Measurements from ENCODE around the gene PHPT1. TPM values are rescaled to one million over a fixed set of nuclear protein-coding genes. Genes with fewer than 3 reads are reported as not detected.
A peak's percentile ranks its signal among the peaks of the same experiment; 100 is the strongest.
"Not testable (repeated sequence)": the region's sequence is repeated elsewhere in the genome, so short reads cannot be mapped to it uniquely, and the experiment has no call there.

Gene PHPT1
- total RNA-seq, 1 experiment from 2014 or later = 132 TPM

DNA sequence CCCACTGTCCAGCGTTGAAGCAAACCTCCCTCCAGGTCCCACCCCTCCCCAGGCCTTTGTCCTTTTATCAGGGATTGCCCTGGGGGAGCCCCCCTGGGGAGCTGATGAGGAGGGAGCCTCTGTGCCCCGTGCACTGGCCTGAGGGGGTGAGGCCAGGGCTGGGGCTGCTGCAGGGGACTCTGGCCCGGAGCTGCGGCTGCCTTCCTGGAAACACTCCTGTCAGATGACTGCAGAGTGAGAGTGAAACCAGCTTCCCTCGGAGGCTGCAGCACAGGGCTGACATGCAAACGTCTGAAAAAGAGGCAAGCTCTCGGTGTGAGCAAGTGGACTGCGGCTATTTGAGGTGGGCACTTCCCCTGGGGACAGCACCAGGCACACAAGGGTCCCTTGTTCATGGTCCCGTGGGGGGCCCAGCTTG is 32.5 kb downstream of the PHPT1 start:
- DNase-seq (ENCODE audit: extremely low read depth, low read depth) = no peak

GRCh38 chr9:136882109-136882946 is 33.1 kb downstream of the PHPT1 start:
- no peak for DNase-seq (ENCODE audit: extremely low read depth, low read depth)

- DNase-seq (ENCODE audit: extremely low read depth, low read depth) = not testable (repeated sequence)
Observed at GRCh38 chr9:136882947-136883283, 33.7 kb downstream of the PHPT1 start.

DNA sequence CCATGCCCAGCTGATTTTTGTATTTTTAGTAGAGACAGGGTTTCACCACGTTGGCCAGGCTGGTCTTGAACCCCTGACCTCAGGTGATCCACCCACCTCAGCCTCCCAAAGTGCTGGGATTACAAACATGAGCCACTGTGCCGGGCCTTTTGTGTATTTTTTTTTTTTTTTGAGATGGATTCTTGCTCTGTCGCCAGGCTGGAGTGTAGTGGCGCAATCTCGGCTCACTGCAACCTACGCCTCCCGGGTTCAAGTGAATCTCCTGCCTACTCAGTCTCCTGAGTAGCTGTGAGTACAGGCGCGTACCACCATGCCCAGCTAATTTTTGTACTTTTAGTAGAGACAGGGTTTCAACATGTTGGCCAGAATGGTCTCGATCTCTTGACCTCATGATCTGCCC is 34.5 kb downstream of the PHPT1 start:
- DNase-seq (ENCODE audit: extremely low read depth, low read depth) = not testable (repeated sequence)

DNA sequence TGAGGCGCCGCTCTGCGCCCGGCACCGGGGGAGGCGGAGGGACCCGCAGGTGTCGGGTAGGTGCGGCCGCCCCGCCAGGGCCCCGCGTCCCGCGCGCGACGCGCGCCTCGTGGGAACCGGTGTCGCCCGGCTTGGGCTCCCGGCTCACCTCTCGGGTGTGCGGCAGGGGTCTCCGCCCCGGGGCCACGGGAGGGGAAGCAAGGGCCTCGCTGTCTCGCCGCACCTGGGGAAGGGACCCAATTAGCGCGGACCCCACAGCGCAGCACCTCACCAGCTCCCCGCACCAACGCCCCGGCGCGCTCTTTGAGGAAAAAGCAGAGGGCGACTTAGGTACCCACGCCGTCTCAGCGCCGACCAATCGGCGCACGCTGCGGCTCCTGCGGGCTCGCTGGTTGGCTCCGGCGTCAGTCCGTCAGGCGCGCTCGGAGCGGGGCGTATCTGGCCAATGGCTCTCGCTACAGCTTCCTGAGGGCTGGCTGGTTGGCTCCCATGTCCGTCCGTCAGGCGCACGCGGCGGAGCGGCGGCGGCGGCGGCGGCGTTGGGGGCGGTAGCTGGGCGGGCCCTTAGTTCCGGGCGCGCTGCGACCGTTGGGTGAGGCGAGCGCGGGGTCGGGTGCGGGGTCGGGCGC is 36.9 kb downstream of the PHPT1 start, which contains the start of gene TRAF2:
Gene TRAF2 (plus strand): TSS at position 567 of the 629 bp plus-strand sequence. CDS start 12,225 bp downstream, outside the sequence.
- peak; percentile 96 for DNase-seq (ENCODE audit: extremely low read depth, low read depth)

GRCh38 chr9:136886610-136887597 is 37.7 kb downstream of the PHPT1 start:
- DNase-seq (ENCODE audit: extremely low read depth, low read depth) = no peak

- DNase-seq (ENCODE audit: extremely low read depth, low read depth) = no peak
Observed at GRCh38 chr9:136888454-136888853, 39.2 kb downstream of the PHPT1 start.

DNA sequence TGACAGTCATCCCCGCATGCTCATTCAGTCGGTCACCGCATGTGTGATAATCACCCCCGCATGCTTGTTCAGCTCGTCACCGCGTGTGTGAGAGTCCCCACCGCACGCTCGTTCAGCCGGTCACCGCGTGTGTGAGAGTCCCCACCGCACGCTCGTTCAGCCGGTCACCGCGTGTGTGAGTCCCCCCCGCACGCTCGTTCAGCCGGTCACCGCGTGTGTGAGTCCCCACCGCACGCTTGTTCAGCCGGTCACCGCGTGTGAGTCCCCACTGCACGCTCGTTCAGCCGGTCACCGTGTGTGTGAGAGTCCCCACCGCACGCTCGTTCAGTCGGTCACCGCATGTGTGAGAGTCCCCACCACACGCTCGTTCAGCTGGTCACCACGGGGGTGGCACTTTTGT is 40.6 kb downstream of the PHPT1 start:
- DNase-seq (ENCODE audit: extremely low read depth, low read depth) = no peak

GRCh38 chr9:136890661-136891060 is 41.5 kb downstream of the PHPT1 start:
- DNase-seq (ENCODE audit: extremely low read depth, low read depth) = no peak

- no peak for DNase-seq (ENCODE audit: extremely low read depth, low read depth)
Observed at GRCh38 chr9:136896027-136896426, 46.8 kb downstream of the PHPT1 start.

- no peak for DNase-seq (ENCODE audit: extremely low read depth, low read depth)
Observed at GRCh38 chr9:136898483-136899100, 49.4 kb downstream of the PHPT1 start.

DNA sequence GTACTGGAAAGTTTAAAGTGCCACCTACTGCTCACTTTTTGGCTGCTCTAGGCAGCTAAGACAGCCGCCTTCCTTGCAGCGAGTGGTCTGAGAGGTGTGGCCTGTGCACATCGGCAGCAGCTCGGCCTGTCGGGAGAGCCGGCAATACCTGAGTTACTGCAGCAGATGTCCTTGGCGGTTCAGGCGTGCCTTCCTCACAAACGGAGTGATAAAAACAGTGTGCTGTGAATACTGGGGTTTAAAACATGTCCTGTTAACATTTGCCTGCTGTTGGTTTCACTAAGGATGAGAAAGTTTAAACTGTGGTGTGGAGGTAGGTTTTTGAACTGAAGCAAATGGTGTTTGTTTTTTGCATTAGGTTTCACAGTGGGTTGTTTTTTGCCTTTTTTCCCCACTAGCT is 50.0 kb downstream of the PHPT1 start:
- DNase-seq (ENCODE audit: extremely low read depth, low read depth) = no peak

DNA sequence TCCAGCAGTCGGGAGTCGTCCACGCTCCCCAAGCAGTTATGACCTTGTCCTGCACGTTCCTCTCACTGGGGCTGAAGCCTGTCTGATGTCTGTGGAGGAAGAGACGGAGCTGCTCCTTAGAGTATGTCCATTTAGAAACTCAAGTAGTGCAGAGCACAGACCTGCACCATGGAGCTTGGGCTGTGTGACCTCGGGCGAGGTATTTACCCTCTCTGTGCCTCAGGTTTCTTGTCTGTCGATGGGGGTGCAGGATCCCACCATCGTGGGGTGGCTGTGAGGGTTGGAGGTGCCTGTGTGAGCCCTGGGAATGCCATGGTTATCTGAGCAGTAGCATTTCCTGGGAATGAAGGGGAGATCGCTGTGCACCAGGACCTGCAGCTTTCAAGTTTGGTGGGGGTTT is 51.3 kb downstream of the PHPT1 start:
- DNase-seq (ENCODE audit: extremely low read depth, low read depth) = no peak

Small RNA genes lying within 50 kb of the gene (small RNA-seq; reads per million reads assigned to genes)
- 0 reads per million in 2 experiments for gene AL355987.2
- gene MIR4292 = 0 reads per million in 2 experiments
- gene MIR4479 = 0.02 to 0.12 reads per million in 2 experiments

Other genes starting within 250 kb of the PHPT1 start
- gene EGFL7, start 186.5 kb upstream of the PHPT1 start, total RNA-seq (2014; rRNA removed; shearing (Covaris generic)) = 51.7 and 77.2 TPM in 2 replicates
- gene AGPAT2, start 162.0 kb upstream of the PHPT1 start, total RNA-seq (2014; rRNA removed; shearing (Covaris generic)) = 24.5 and 27.8 TPM in 2 replicates
- gene DIPK1B, start 136.8 kb upstream of the PHPT1 start, total RNA-seq (2014; rRNA removed; shearing (Covaris generic)) = 14.1 and 14.4 TPM in 2 replicates
- not detected in 2 replicates for gene LCN10, start 106.5 kb upstream of the PHPT1 start, total RNA-seq (2014; rRNA removed; shearing (Covaris generic))
- gene LCN6, start 100.9 kb upstream of the PHPT1 start, total RNA-seq (2014; rRNA removed; shearing (Covaris generic)) = not detected in 2 replicates
- gene LCN8, start 91.2 kb upstream of the PHPT1 start, total RNA-seq (2014; rRNA removed; shearing (Covaris generic)) = not detected in 2 replicates
- gene LCN15, start 84.9 kb upstream of the PHPT1 start, total RNA-seq (2014; rRNA removed; shearing (Covaris generic)) = not detected in 2 replicates
- gene TMEM141, start 58.1 kb upstream of the PHPT1 start, total RNA-seq (2014; rRNA removed; shearing (Covaris generic)) = 24.0 and 27.6 TPM in 2 replicates
- gene CCDC183, start 53.1 kb upstream of the PHPT1 start, total RNA-seq (2014; rRNA removed; shearing (Covaris generic)) = 1.7 and 1.8 TPM in 2 replicates
- gene RABL6, start 41.5 kb upstream of the PHPT1 start, total RNA-seq (2014; rRNA removed; shearing (Covaris generic)) = 59.4 and 69.4 TPM in 2 replicates
- 2.6 and 2.7 TPM in 2 replicates for gene AJM1, start 6.9 kb upstream of the PHPT1 start, total RNA-seq (2014; rRNA removed; shearing (Covaris generic))
- 4.4 and 4.5 TPM in 2 replicates for gene MAMDC4, start 2.9 kb downstream of the PHPT1 start, total RNA-seq (2014; rRNA removed; shearing (Covaris generic))
- gene EDF1, start 16.9 kb downstream of the PHPT1 start, total RNA-seq (2014; rRNA removed; shearing (Covaris generic)) = 309 and 321 TPM in 2 replicates
- 12.1 and 17.9 TPM in 2 replicates for gene TRAF2, start 37.1 kb downstream of the PHPT1 start, total RNA-seq (2014; rRNA removed; shearing (Covaris generic))
- gene FBXW5, start 95.3 kb downstream of the PHPT1 start, total RNA-seq (2014; rRNA removed; shearing (Covaris generic)) = 93.0 and 112 TPM in 2 replicates
- 0.92 TPM in 1 of 2 replicates, not detected in the other for gene C8G, start 95.8 kb downstream of the PHPT1 start, total RNA-seq (2014; rRNA removed; shearing (Covaris generic))
- gene LCN12, start 102.9 kb downstream of the PHPT1 start, total RNA-seq (2014; rRNA removed; shearing (Covaris generic)) = 1.2 and 1.5 TPM in 2 replicates
- not detected in 2 replicates for gene PTGDS, start 128.1 kb downstream of the PHPT1 start, total RNA-seq (2014; rRNA removed; shearing (Covaris generic))
- not detected in 2 replicates for gene LCNL1, start 133.6 kb downstream of the PHPT1 start, total RNA-seq (2014; rRNA removed; shearing (Covaris generic))
- 35.4 and 39.4 TPM in 2 replicates for gene PAXX, start 143.0 kb downstream of the PHPT1 start, total RNA-seq (2014; rRNA removed; shearing (Covaris generic))
- 0.17 TPM in 1 of 2 replicates, not detected in the other for gene CLIC3, start 147.2 kb downstream of the PHPT1 start, total RNA-seq (2014; rRNA removed; shearing (Covaris generic))
- gene ABCA2, start 178.8 kb downstream of the PHPT1 start, total RNA-seq (2014; rRNA removed; shearing (Covaris generic)) = 21.0 and 25.0 TPM in 2 replicates
- not detected in 2 replicates for gene FUT7, start 182.7 kb downstream of the PHPT1 start, total RNA-seq (2014; rRNA removed; shearing (Covaris generic))
- 30.3 and 35.5 TPM in 2 replicates for gene NPDC1, start 196.8 kb downstream of the PHPT1 start, total RNA-seq (2014; rRNA removed; shearing (Covaris generic))
- not detected in 2 replicates for gene ENTPD2, start 204.7 kb downstream of the PHPT1 start, total RNA-seq (2014; rRNA removed; shearing (Covaris generic))
- 32.4 and 43.6 TPM in 2 replicates for gene SAPCD2, start 221.1 kb downstream of the PHPT1 start, total RNA-seq (2014; rRNA removed; shearing (Covaris generic))
- 3.6 and 4.0 TPM in 2 replicates for gene UAP1L1, start 228.1 kb downstream of the PHPT1 start, total RNA-seq (2014; rRNA removed; shearing (Covaris generic))
- gene MAN1B1, start 237.6 kb downstream of the PHPT1 start, total RNA-seq (2014; rRNA removed; shearing (Covaris generic)) = 53.6 and 55.5 TPM in 2 replicates